ENCODE data around the gene PRR15. TPM values are rescaled to one million over a fixed set of nuclear protein-coding genes. Genes with fewer than 3 reads are reported as not detected.

The PRR15 gene
- total and polyA plus RNA-seq, 3 experiments from 2014 or later: not detected

- Mint-ChIP-seq H3K4me3 (no peak overlapping the region), H3K27ac (no peak overlapping the region), H3K4me1 (no peaks in the 10 kb centered on the region), H3K36me3 (no peaks in the 10 kb centered on the region), H3K9me3 (peaks cover 0 to 4% (median 0%) of the 10 kb centered on the region in 5 donors), H3K27me3 (peaks cover 4 to 21% of the 10 kb centered on the region in 2 donors)
- no peaks in the 10 kb centered on the region for H3K4me1 ChIP-seq (ENCODE audit: insufficient read depth, low read length)
- POLR2A ChIA-PET: no interaction called here
- H3K27me3 ChIP-seq (ENCODE audit: insufficient read depth, low read length, poor library complexity, severe bottlenecking): no peaks in the 10 kb centered on the region
- CTCF ChIA-PET: no interaction called here
- H3K27ac ChIP-seq (ENCODE audit: low read depth, low read length): no peak overlapping the region
- no peak overlapping the region for H3K4me3 ChIP-seq (ENCODE audit: low read length)
- H3K9me3 ChIP-seq (ENCODE audit: low read length): no peaks in the 10 kb centered on the region
- H3K36me3 ChIP-seq (ENCODE audit: insufficient read depth, low read length): no peaks in the 10 kb centered on the region
- DNase-seq: no peak
Measured at GRCh38 chr7:29607259-29607658, 43.6 kb downstream of the PRR15 start.

GRCh38 chr7:29607889-29608288 is 44.3 kb downstream of the PRR15 start:
- no peak for DNase-seq
- Histone ChIP-seq H3K27ac (ENCODE audit: low read depth, low read length) (no peak overlapping the region), H3K4me3 (ENCODE audit: low read length) (no peak overlapping the region), H3K9me3 (ENCODE audit: low read length) (no peaks in the 10 kb centered on the region), H3K4me1 (ENCODE audit: insufficient read depth, low read length) (no peaks in the 10 kb centered on the region), H3K27me3 (ENCODE audit: insufficient read depth, low read length, poor library complexity, severe bottlenecking) (no peaks in the 10 kb centered on the region), H3K36me3 (ENCODE audit: insufficient read depth, low read length) (no peaks in the 10 kb centered on the region)
- Mint-ChIP-seq H3K36me3 (no peaks in the 10 kb centered on the region), H3K9me3 (peaks cover 0 to 4% (median 0%) of the 10 kb centered on the region in 5 donors), H3K4me3 (no peak overlapping the region), H3K4me1 (no peaks in the 10 kb centered on the region), H3K27ac (no peak overlapping the region), H3K27me3 (peaks cover 4 to 19% of the 10 kb centered on the region in 2 donors)
- POLR2A ChIA-PET: no interaction called here
- CTCF ChIA-PET: no interaction called here

GRCh38 chr7:29609162-29610037 is 45.8 kb downstream of the PRR15 start:
- H3K4me3 Mint-ChIP-seq: no peak overlapping the region
- ChIA-PET POLR2A (no interaction called here), CTCF (no interaction called here)
- Histone ChIP-seq H3K9me3 (ENCODE audit: low read length) (no peaks in the 10 kb centered on the region), H3K27me3 (ENCODE audit: insufficient read depth, low read length, poor library complexity, severe bottlenecking) (no peaks in the 10 kb centered on the region), H3K36me3 (ENCODE audit: insufficient read depth, low read length) (no peaks in the 10 kb centered on the region), H3K27ac (ENCODE audit: low read depth, low read length) (no peak overlapping the region), H3K4me1 (ENCODE audit: insufficient read depth, low read length) (no peaks in the 10 kb centered on the region), H3K4me3 (ENCODE audit: low read length) (no peak overlapping the region)
- no peak for DNase-seq
- no peaks in the 10 kb centered on the region for H3K4me1 Mint-ChIP-seq
- peaks cover 2 to 18% of the 10 kb centered on the region in 2 donors for H3K27me3 Mint-ChIP-seq
- no peaks in the 10 kb centered on the region for H3K36me3 Mint-ChIP-seq
- H3K9me3 Mint-ChIP-seq: peaks cover 0 to 1% (median 0%) of the 10 kb centered on the region in 5 donors
- no peak overlapping the region for H3K27ac Mint-ChIP-seq

- no peak overlapping the region for H3K27ac ChIP-seq (ENCODE audit: low read depth, low read length)
- Mint-ChIP-seq H3K4me1 (no peaks in the 10 kb centered on the region), H3K4me3 (no peak overlapping the region), H3K27me3 (peaks cover 2 to 19% of the 10 kb centered on the region in 2 donors), H3K36me3 (no peaks in the 10 kb centered on the region), H3K9me3 (peaks cover 0 to 3% (median 0%) of the 10 kb centered on the region in 5 donors), H3K27ac (no peak overlapping the region)
- no peaks in the 10 kb centered on the region for H3K9me3 ChIP-seq (ENCODE audit: low read length)
- DNase-seq: no peak
- no peaks in the 10 kb centered on the region for H3K4me1 ChIP-seq (ENCODE audit: insufficient read depth, low read length)
- ChIA-PET POLR2A (no interaction called here), CTCF (no interaction called here)
- H3K36me3 ChIP-seq (ENCODE audit: insufficient read depth, low read length): no peaks in the 10 kb centered on the region
- H3K27me3 ChIP-seq (ENCODE audit: insufficient read depth, low read length, poor library complexity, severe bottlenecking): no peaks in the 10 kb centered on the region
- no peak overlapping the region for H3K4me3 ChIP-seq (ENCODE audit: low read length)
Measured at GRCh38 chr7:29610086-29610485, 46.5 kb downstream of the PRR15 start.

GRCh38 chr7:29611941-29612544 is 48.4 kb downstream of the PRR15 start:
- H3K9me3 ChIP-seq (ENCODE audit: low read length): no peaks in the 10 kb centered on the region
- ChIA-PET CTCF (no interaction called here), POLR2A (no interaction called here)
- H3K27ac ChIP-seq (ENCODE audit: low read depth, low read length): no peak overlapping the region
- no peak overlapping the region for H3K4me3 ChIP-seq (ENCODE audit: low read length)
- H3K36me3 ChIP-seq (ENCODE audit: insufficient read depth, low read length): no peaks in the 10 kb centered on the region
- no peaks in the 10 kb centered on the region for H3K4me1 ChIP-seq (ENCODE audit: insufficient read depth, low read length)
- H3K36me3 Mint-ChIP-seq: no peaks in the 10 kb centered on the region
- H3K27me3 ChIP-seq (ENCODE audit: insufficient read depth, low read length, poor library complexity, severe bottlenecking): no peaks in the 10 kb centered on the region
- H3K4me3 Mint-ChIP-seq: no peak overlapping the region
- H3K9me3 Mint-ChIP-seq: peaks cover 0 to 4% (median 0%) of the 10 kb centered on the region in 5 donors
- H3K4me1 Mint-ChIP-seq: no peaks in the 10 kb centered on the region
- peaks cover 8 to 26% of the 10 kb centered on the region in 2 donors for H3K27me3 Mint-ChIP-seq
- no peak for DNase-seq
- peak overlapping the region in 1 of 8 donors; percentile 20 for H3K27ac Mint-ChIP-seq

- DNase-seq: no peak
- no peaks in the 10 kb centered on the region for H3K27me3 ChIP-seq (ENCODE audit: insufficient read depth, low read length, poor library complexity, severe bottlenecking)
- peaks cover 0 to 7% (median 0%) of the 10 kb centered on the region in 5 donors for H3K9me3 Mint-ChIP-seq
- ChIA-PET POLR2A (no interaction called here), CTCF (no interaction called here)
- no peak overlapping the region for H3K4me3 ChIP-seq (ENCODE audit: low read length)
- peaks cover 8 to 31% of the 10 kb centered on the region in 2 donors for H3K27me3 Mint-ChIP-seq
- no peak overlapping the region for H3K4me3 Mint-ChIP-seq
- H3K4me1 ChIP-seq (ENCODE audit: insufficient read depth, low read length): no peaks in the 10 kb centered on the region
- H3K27ac ChIP-seq (ENCODE audit: low read depth, low read length): no peak overlapping the region
- H3K27ac Mint-ChIP-seq: no peak overlapping the region
- H3K36me3 Mint-ChIP-seq: no peaks in the 10 kb centered on the region
- H3K36me3 ChIP-seq (ENCODE audit: insufficient read depth, low read length): no peaks in the 10 kb centered on the region
- no peaks in the 10 kb centered on the region for H3K9me3 ChIP-seq (ENCODE audit: low read length)
- H3K4me1 Mint-ChIP-seq: no peaks in the 10 kb centered on the region
Measured at GRCh38 chr7:29612596-29612995, 49.0 kb downstream of the PRR15 start.

- H3K36me3 Mint-ChIP-seq: no peaks in the 10 kb centered on the region
- Histone ChIP-seq H3K27me3 (ENCODE audit: insufficient read depth, low read length, poor library complexity, severe bottlenecking) (no peaks in the 10 kb centered on the region), H3K36me3 (ENCODE audit: insufficient read depth, low read length) (no peaks in the 10 kb centered on the region), H3K4me1 (ENCODE audit: insufficient read depth, low read length) (no peaks in the 10 kb centered on the region), H3K4me3 (ENCODE audit: low read length) (no peak overlapping the region), H3K27ac (ENCODE audit: low read depth, low read length) (no peak overlapping the region), H3K9me3 (ENCODE audit: low read length) (no peaks in the 10 kb centered on the region)
- peaks cover 0 to 7% (median 0%) of the 10 kb centered on the region in 5 donors for H3K9me3 Mint-ChIP-seq
- ChIA-PET CTCF (no interaction called here), POLR2A (no interaction called here)
- no peak overlapping the region for H3K4me3 Mint-ChIP-seq
- H3K27ac Mint-ChIP-seq: no peak overlapping the region
- DNase-seq: no peak
- H3K27me3 Mint-ChIP-seq: peaks cover 8 to 32% of the 10 kb centered on the region in 2 donors
- H3K4me1 Mint-ChIP-seq: no peaks in the 10 kb centered on the region
Measured at GRCh38 chr7:29613100-29613499, 49.5 kb downstream of the PRR15 start.

- no peaks in the 10 kb centered on the region for H3K36me3 ChIP-seq (ENCODE audit: insufficient read depth, low read length)
- H3K4me3 Mint-ChIP-seq: no peak overlapping the region
- no peak overlapping the region for H3K27ac ChIP-seq (ENCODE audit: low read depth, low read length)
- no peaks in the 10 kb centered on the region for H3K27me3 ChIP-seq (ENCODE audit: insufficient read depth, low read length, poor library complexity, severe bottlenecking)
- H3K36me3 Mint-ChIP-seq: no peaks in the 10 kb centered on the region
- peaks cover 8 to 30% of the 10 kb centered on the region in 2 donors for H3K27me3 Mint-ChIP-seq
- H3K4me1 Mint-ChIP-seq: no peaks in the 10 kb centered on the region
- CTCF ChIA-PET: no interaction called here
- no peaks in the 10 kb centered on the region for H3K9me3 ChIP-seq (ENCODE audit: low read length)
- H3K4me3 ChIP-seq (ENCODE audit: low read length): no peak overlapping the region
- no peak for DNase-seq
- H3K27ac Mint-ChIP-seq: no peak overlapping the region
- POLR2A ChIA-PET: no interaction called here
- peaks cover 0 to 7% (median 0%) of the 10 kb centered on the region in 5 donors for H3K9me3 Mint-ChIP-seq
- H3K4me1 ChIP-seq (ENCODE audit: insufficient read depth, low read length): no peaks in the 10 kb centered on the region
Measured at GRCh38 chr7:29614229-29614628, 50.6 kb downstream of the PRR15 start.
